ENCODE results near the gene DHRS2.
"Not testable (repeated sequence)": the region's sequence is repeated elsewhere in the genome, so short reads cannot be mapped to it uniquely, and the experiment has no call there.

Gene DHRS2

GRCh38 chr14:23633160-23633701 is 2.9 kb upstream of the DHRS2 start:
- no peak for DNase-seq (ENCODE audit: low read depth)

DNA sequence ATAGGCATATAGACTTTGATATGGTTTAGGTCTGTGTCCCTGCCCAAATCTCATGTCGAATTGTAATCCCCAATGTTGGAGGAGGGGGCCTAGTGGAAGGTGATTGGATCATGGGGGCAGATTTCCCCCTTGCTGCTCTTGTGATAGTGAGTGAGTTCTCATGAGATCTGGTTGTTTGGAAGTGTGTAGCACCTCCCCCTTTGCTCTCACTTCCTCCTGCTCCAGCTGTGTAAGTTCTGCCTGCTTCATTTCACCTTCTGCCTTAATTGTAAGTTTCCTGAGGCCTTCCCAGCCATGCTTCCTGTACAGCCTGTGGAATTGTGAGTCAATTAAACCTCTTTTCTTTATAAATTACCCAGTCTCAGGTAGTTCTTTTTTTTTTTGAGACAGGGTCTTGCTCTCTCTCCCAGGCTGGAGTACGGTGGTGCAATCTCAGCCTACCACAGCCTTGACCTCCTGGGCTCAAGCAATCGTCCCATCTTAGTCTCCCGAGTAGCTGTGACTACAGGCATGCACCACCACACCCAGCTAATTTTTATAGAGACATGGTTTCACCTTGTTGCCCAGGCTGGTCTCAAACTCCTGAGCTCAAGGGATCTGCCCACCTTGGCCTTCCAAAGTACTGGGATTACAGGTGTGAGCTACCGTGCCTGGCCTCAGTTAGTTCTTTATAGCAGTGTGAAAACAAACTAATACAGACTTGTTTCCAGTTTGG is 1.3 kb upstream of the DHRS2 start:
- not testable (repeated sequence) for DNase-seq (ENCODE audit: low read depth)

DNA sequence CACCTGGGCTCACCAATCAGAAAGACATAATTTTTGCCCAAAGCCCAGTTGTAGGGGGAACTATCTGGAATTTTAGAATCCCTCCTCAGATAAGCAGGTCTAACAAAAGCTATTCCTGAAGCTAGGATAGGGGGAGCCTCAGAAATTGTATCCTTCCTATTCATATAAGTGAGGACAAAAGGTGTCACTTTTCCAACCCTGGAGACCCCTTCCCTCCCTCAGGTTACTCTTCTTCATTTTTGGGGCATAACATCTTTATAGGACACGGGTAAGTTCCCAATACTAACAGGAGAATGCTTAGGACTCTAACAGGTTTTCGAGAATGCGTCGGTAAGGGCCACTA is 1.1 kb downstream of the DHRS2 start:
- DNase-seq (ENCODE audit: low read depth), result not testable (repeated sequence)

GRCh38 chr14:23637655-23638413 is 1.7 kb downstream of the DHRS2 start:
- not testable (repeated sequence) for DNase-seq (ENCODE audit: low read depth)

- no peak for DNase-seq (ENCODE audit: low read depth)
These were observed 2.4 kb downstream of the DHRS2 start for GRCh38 chr14:23638414-23639047.

DNA sequence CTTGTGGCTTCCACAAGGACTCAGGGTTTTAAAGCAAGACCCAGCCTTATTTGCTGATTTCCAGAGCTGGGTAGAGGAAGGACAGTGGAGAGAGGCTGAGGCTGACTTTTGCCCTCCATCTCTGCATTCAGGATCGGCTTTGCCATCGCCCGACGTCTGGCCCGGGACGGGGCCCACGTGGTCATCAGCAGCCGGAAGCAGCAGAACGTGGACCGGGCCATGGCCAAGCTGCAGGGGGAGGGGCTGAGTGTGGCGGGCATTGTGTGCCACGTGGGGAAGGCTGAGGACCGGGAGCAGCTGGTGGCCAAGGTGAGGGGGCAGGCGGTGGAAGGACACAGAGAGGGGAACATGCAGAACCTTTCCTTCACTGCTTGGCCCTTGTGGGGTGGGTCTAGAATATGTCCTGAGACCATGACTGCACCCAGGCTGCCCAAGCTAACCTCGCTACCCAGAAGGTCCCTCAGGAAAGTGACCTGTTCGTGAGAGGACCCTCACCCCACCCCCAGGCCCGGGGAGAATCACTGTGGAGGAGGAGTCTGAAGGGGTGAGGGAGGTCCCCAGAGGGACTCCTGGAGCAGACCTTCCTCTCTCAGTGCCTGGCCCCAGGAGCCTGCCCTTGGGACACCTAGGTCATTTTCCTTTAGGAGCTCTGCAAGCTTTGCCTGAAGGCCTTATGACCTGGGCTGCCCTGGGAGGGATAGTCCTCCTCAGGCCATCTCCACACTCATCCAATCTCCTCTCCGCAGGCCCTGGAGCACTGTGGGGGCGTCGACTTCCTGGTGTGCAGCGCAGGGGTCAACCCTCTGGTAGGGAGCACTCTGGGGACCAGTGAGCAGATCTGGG is 3.1 kb downstream of the DHRS2 start:
- no peak for DNase-seq (ENCODE audit: low read depth)

GRCh38 chr14:23639891-23640523 is 3.8 kb downstream of the DHRS2 start:
- DNase-seq (ENCODE audit: low read depth), result no peak

DNA sequence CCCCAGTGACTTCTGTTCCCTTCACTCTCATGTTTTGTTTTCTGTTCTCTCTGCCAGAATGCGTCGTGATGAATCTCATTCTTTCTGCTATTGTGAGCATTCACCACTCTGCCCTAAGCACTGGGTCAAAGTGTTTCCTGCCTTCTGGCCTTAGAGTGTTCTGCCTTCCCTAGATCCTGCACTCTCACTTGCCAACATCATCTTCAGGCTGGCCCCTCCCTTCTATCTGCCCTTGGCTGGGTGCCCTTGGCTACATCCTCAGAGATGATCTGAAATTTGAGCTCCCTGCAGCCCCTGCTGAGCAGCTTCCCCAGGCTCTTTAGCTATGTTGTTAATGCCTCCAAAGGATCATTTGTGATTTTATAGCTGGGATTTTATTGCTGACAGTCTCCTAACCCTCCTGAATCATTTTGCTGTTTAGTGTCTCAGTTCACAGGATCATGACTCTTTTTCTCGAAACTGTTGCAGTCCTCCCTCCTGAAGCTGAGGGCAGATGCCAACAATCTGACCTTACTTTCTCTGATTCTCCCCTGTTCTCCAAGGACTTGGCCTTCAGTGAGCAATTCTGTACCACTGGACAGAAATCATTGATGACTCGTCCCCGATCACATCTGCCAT is 4.5 kb downstream of the DHRS2 start:
- peak; percentile 72 for DNase-seq (ENCODE audit: low read depth)

DNA sequence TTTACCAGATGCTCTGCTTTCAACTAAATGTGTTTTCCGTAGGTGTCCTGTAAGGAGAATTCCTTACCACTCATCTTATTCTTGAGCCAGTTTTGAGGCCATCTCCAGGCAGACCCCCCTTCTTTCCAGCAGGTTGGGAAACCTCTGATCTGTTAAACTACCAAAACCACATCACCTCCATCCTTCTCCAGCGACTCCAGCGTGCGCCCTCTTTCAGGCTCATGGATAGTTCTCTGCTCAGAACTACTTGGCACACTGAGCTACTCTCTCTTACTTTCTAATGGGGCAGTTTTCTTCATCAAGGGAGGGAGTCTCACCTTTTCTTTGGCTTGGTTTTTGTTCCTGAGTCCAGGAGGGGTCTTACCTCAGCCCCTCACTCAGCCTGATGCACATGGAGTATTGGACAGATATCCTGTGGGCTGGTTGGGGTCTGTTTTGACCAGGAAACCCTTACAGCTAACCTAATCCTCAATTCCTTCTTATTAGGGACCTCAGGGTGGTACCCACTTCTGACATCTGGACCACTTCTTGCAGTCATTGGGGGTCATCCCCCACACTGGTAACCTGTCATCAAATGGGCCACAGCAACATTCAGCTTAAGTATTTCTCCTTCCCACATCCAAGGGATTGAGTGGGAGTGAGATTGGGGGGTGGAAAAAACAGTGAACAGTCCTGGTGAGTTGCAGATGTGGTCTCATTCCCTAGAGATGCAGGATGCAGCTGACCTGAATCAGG is 5.2 kb downstream of the DHRS2 start:
- DNase-seq (ENCODE audit: low read depth), result no peak

GRCh38 chr14:23641915-23642588 is 5.9 kb downstream of the DHRS2 start:
- no peak for DNase-seq (ENCODE audit: low read depth)

GRCh38 chr14:23643533-23644194 is 7.5 kb downstream of the DHRS2 start:
- no peak for DNase-seq (ENCODE audit: low read depth)

DNA sequence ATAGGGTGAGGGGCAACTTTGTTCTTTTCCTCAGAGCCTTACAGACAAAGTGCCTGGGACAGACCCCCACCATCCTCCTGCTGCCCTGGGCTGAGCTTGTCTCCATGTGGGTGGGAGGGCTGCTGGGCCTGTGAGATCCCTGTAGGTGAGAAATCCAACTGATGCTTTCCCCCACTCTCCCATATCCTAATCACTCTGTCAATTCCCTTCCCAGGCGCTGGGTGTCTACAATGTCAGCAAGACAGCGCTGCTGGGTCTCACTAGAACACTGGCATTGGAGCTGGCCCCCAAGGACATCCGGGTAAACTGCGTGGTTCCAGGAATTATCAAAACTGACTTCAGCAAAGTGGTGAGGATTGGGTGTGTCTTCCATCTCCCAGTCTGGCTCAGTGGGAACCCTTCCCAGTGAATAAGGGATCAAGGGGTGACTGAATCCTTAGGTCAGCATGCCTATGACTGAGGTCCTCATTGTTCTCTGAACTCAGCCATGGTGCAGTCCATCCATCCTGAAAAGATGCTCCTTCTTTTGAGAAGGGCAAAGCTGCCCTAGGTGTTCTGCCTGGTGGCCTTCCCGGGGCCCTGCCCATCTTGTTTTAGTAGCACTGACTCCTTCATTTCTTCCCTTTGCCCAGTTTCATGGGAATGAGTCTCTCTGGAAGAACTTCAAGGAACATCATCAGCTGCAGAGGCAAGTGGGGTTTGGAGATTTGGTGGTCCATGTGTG is 8.2 kb downstream of the DHRS2 start:
- no peak for DNase-seq (ENCODE audit: low read depth)

DNA sequence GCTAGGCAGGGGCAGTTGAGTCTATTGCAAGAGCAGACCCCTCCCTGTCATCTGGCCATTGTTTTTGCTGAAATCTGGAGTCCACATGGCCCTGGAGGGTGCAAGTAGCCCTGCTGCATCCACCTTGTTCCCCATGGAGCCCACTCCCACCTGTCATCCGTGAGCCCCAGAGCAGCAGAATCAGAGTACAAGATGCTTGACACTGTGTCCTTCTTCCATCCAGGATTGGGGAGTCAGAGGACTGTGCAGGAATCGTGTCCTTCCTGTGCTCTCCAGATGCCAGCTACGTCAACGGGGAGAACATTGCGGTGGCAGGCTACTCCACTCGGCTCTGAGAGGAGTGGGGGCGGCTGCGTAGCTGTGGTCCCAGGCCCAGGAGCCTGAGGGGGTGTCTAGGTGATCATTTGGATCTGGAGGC is 8.8 kb downstream of the DHRS2 start:
- no peak for DNase-seq (ENCODE audit: low read depth)

DNA sequence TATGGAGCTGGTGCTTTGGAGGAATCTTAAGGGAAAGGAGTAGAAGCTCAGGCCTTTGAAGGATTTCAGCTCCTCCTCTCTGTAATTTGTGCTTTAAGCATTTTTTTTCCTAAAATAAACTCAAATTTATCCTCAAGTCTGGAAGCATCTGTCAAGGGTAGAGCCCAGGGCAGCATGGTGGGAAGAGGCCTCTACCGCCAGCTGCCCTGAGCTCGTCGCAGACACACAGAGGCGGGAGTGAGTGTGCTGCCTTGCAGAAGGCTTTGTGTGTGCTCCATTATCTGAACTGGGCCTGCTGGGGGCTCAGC is 9.3 kb downstream of the DHRS2 start:
- no peak for DNase-seq (ENCODE audit: low read depth)

DNA sequence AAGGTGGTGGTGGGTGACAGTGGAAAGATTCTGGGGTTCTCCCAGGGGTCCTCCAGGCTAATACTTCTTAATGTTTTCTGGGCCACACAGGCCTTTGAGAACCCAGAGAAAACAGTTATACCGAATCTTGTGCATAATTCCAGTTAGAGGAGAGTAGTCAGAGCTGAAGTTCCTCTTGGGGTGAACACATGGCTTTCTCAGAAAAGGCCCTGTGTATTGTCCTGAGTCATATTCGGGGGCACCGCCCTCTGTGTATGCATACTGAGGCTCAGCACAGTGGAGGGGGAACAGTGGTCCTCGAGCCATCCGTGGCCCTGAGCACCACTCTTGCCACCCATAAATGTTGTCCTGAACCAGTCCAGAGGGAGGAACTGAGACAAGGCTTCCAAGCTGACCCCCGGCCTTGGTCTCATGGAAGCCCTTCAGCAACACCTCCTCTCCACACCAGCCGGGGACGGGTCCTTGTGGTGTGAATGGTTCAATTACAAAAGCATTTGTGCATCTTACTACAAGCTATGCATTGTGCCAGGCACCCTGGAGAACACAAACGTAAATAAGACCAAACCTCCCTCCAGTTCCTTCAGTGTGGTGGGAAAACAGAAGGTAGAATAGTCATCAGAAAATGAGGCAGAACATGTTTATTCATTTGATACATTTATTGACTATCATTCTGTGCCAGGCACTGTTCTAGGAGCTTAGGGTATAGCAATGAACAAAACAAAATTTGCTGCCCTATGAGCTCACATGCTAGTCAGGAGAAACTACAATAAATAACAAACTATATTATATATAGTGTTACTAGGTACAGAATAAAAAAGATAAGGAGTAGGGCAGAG is 9.9 kb downstream of the DHRS2 start:
- DNase-seq (ENCODE audit: low read depth), result no peak

DNA sequence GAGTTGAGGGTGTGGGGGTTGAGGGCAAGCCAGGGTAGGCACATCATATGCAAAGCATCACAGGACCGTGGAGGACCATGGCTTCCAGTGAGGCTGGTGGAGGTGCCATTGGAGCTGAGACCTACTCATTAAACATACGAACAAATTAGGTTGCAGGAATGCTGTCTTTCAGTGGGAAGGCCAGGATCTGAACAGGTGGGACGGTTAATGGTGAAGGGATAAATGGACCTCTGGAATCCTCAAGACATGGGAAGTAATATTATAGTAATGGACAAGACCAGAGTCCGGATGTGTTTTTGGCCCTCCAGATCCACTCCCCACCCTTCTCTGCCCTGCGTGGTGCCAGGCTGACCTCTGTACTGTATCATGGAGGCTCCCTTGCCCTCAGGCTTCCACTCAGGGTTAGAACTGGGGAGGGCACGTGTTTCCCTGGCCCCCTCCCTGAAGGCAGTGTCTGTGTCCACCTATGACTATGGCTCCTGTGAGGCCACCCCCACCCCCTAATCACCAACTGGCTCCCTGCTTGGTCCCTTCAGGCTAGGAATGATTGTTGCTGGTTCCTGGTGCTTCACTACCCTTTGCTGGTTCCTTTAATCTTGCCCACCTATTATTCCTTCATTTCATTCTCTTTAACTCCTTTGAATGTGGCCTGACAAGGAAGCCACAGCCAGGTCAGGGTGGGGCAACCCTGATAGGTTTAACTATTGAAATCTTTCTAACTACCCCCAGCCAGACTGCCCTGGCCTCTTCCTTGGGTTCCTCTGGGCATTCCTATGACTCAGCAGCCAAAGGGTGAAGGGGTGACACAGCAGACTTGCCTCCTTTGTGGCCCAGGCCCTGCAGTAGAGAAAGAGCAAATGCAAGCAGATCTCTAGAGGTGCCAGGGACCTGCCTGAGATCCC is 10.7 kb downstream of the DHRS2 start:
- no peak for DNase-seq (ENCODE audit: low read depth)

DNA sequence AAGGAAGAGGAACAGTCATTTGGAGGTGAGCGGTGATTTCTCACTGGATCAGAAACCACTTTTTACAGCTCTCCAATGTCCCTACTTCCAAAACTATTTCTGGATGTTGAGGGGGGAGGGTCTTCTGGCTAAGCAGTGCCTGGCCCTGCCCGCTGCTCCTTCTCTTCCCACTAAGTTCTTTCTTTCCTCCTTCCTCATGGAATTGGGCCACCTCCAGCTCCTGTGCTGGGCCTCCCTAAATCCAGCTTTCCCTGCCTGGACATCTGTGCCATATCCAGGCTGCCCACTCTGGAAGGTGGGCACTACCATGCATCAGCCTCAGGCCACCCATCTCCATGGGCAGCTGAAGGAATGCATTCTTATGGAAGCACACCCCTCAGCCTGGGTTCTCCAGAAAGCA is 11.5 kb downstream of the DHRS2 start:
- no peak for DNase-seq (ENCODE audit: low read depth)

Measured in GM04503 (cell line).